Esophagus muscularis mucosa (tissue), 4 donors: ENCODE measurements around the gene EVL. TPM values are rescaled to one million over a fixed set of nuclear protein-coding genes. Genes with fewer than 3 reads are reported as not detected.

Source experiments
- DNase-seq: peaks from one replicate; pipeline ENCODE4 v3.0.0-alpha.2; 2017; ENCODE audit errors: extremely low spot score
- H3K27ac ChIP-seq, 4 donors: fragments of 200-600 bp; sonication (generic); replicated peaks in 1 of 4; 1 replicate in 3 of 4; 2 replicates in 1 of 4; pipeline ENCODE4 v1.5.1; 2016 to 2019; ENCODE audit warnings: mild to moderate bottlenecking in 1 of 4
- H3K27me3 ChIP-seq, 4 donors: fragments of 200-600 bp; sonication (generic); one replicate each; pipeline versions ENCODE4 v1.5.1 to v1.6.0; 2016 to 2019
- H3K36me3 ChIP-seq, 4 donors: fragments of 200-600 bp; sonication (generic); one replicate each; pipeline ENCODE4 v1.5.1; 2016 to 2019
- H3K4me1 ChIP-seq, 4 donors: fragments of 200-600 bp; sonication (generic); one replicate each; pipeline ENCODE4 v1.5.1; 2016 to 2019
- H3K4me3 ChIP-seq, 4 donors: fragments of 200-600 bp; sonication (generic); 1 replicate in 2 of 4; 2 replicates in 2 of 4; pipeline ENCODE4 v1.5.1; 2016 to 2019; ENCODE audit warnings: mild to moderate bottlenecking in 4 of 4, moderate library complexity in 1 of 4
- H3K9me3 ChIP-seq, 4 donors: fragments of 200-600 bp; sonication (generic); 1 replicate in 3 of 4; 2 replicates in 1 of 4; pipeline ENCODE4 v1.5.1; 2016 to 2019
- EP300 ChIP-seq: sonication (generic); formaldehyde crosslinking; IDR thresholded peaks from one replicate; pipeline ENCODE4 v1.6.1; 2017; ENCODE audit warnings: antibody characterized with exemption
- POLR2A ChIP-seq: fragments of 450-650 bp; IDR thresholded peaks from one replicate; pipeline ENCODE4 v1.6.1; 2017; ENCODE audit warnings: antibody characterized with exemption, moderate library complexity, mild to moderate bottlenecking, low read depth
- POLR2AphosphoS5 ChIP-seq, 2 donors: sonication (generic); formaldehyde crosslinking; IDR thresholded peaks; one replicate each; pipeline ENCODE4 v1.6.1; 2017; ENCODE audit warnings: antibody characterized with exemption in 2 of 2
- WGBS: methylation state at CpG from one replicate; pipeline ENCODE4 v1.1.5; 2018; 5-methylcytosine and 5-hydroxymethylcytosine counted together
- intact Hi-C: fragments of 100-400 bp; cut with DNase I; formaldehyde crosslinking; loops from one replicate; pipeline ENCODE4 v1.15.1; 2023
- total RNA-seq, 4 donors: library from RNA; depleted of rRNA; stranded (reverse); fragments of >200 nt; gene quantifications; one replicate each; pipeline versions ENCODE4 v1.1.0 to v1.2.1, GENCODE V29; 2016
- TF ChIP-seq, protein P1 (sequence below), 3 experiments: fragments of 200-600 bp in 2 of 3; fragments of 450-650 bp in 1 of 3; sonication (generic) in 2 of 3; IDR thresholded peaks; one replicate each; pipeline ENCODE4 v1.5.1; 2017 to 2019; ENCODE audit warnings: antibody characterized with exemption in 3 of 3, mild to moderate bottlenecking in 2 of 3, moderate library complexity in 1 of 3

Gene EVL
- total RNA-seq, 4 donors from 2014 or later: 27.0 to 43.9 (median 37.3) TPM

DNA sequence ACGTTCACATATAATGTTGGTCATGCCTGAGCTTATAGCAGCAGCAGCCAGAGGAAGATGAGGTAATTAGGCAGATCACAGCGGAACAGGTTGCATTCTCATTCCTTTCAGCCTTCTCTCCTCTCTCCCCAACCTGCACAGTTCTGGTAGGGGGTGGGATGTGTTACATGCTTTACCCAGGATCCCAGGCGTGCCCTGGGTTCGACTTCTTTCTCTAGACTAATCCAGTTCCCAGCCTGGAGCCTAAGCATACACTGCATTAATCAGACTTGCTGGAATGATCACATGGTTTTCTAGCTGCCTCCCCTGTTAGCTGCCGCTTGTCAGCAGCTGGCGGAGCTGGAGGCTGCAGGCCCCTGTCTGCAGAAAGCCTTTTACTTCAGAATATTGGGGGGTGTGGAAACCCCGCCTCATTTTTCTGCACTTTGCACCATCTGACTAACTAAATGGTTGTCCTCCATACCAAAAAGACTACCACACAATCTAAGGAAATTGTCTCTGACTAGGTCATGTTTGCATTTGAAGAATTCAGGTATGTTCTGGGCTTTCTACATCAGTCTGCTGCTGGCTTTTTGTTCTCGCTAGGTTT, 46.0 kb upstream of the EVL start:
- H3K36me3 ChIP-seq: no peaks in the 10 kb centered on the region
- intact Hi-C loops: no loop called here
- no peak overlapping the region for H3K4me3 ChIP-seq
- H3K27ac ChIP-seq: peak overlapping the region; percentile 2 to 34 (median 22)
- peak in 1 of 2 donors; percentile 36 for TF ChIP-seq POLR2AphosphoS5 (IDR thresholded peaks at IDR 0.05)
- TF ChIP-seq, protein P1, sequence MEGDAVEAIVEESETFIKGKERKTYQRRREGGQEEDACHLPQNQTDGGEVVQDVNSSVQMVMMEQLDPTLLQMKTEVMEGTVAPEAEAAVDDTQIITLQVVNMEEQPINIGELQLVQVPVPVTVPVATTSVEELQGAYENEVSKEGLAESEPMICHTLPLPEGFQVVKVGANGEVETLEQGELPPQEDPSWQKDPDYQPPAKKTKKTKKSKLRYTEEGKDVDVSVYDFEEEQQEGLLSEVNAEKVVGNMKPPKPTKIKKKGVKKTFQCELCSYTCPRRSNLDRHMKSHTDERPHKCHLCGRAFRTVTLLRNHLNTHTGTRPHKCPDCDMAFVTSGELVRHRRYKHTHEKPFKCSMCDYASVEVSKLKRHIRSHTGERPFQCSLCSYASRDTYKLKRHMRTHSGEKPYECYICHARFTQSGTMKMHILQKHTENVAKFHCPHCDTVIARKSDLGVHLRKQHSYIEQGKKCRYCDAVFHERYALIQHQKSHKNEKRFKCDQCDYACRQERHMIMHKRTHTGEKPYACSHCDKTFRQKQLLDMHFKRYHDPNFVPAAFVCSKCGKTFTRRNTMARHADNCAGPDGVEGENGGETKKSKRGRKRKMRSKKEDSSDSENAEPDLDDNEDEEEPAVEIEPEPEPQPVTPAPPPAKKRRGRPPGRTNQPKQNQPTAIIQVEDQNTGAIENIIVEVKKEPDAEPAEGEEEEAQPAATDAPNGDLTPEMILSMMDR (IDR thresholded peaks at IDR 0.05): no peak
- H3K27me3 ChIP-seq: no peaks in the 10 kb centered on the region
- WGBS: 60% methylated on average over 8 of the region's 8 CpGs
- DNase-seq: no peak
- peaks cover 21 to 49% (median 47%) of the 10 kb centered on the region in 4 donors for H3K4me1 ChIP-seq
- no peaks in the 10 kb centered on the region for H3K9me3 ChIP-seq

DNA sequence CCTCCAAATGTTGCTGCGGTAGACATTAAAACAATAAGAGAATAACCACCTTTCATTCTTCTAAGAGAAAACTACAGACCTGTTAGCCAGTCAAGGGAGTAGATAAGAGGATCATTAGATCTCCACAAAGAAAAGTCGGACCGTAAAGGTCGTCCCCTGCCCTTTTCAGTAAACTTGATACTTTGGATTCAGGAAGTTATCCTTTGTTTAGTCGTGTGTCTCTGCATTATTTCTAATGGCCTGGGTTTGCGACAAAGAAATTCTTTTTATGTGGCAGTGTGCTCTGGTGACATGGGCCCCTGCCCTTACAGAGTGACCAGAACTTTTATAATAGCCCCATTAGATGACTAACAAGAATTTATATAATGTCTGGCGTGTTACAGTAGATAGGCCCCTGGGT, 44.6 kb upstream of the EVL start:
- no peaks in the 10 kb centered on the region for H3K27me3 ChIP-seq
- peak; percentile 4 for DNase-seq
- TF ChIP-seq POLR2AphosphoS5 (IDR thresholded peaks at IDR 0.05): no peak
- TF ChIP-seq, protein P1 (IDR thresholded peaks at IDR 0.05): no peak
- no peak for TF ChIP-seq EP300
- TF ChIP-seq POLR2A: no peak
- H3K4me1 ChIP-seq: peaks cover 24 to 56% (median 50%) of the 10 kb centered on the region in 4 donors
- H3K36me3 ChIP-seq: no peaks in the 10 kb centered on the region
- intact Hi-C loops: no loop called here
- no peaks in the 10 kb centered on the region for H3K9me3 ChIP-seq
- H3K27ac ChIP-seq: peak overlapping the region in 1 of 4 donors; percentile 48
- WGBS: 74% methylated on average over 7 of the region's 7 CpGs
- H3K4me3 ChIP-seq: no peak overlapping the region

DNA sequence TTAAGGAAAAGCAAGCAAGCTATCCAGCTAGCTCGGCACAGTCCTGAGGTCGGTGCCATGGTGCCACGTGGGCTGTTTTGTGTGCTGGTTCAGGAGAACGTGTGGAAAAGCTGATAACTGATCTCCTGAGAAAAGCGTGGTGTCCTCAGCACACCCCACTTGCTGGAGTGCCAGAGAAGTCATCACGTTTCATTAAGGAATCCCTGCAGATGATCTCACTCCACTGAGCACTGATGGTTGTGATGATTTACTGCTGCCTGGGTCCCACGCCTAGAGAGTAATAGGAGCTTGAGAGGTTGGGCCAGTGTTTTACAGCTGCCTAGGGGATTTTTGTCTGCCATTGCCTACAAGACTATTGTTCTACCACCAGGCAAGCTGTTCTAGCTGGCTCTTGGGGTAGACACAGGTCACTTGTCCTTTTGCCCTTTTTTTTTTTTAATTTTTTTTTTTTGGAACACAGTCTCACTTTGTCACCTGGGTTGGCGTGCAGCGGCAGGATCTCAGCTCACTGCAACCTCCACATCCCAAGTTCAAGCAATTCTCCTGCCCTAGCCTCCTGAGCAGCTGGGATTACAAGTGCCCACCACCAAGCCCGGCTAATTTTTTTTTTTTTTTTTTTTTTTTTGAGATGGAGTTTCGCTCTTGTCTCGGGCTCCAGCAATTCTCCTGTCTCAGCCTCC, 42.3 kb upstream of the EVL start:
- no peak for DNase-seq
- no peak overlapping the region for H3K27ac ChIP-seq
- peaks cover 24 to 52% (median 48%) of the 10 kb centered on the region in 4 donors for H3K4me1 ChIP-seq
- H3K27me3 ChIP-seq: no peaks in the 10 kb centered on the region
- no peak for TF ChIP-seq EP300
- no peak for TF ChIP-seq POLR2AphosphoS5 (IDR thresholded peaks at IDR 0.05)
- TF ChIP-seq POLR2A: no peak
- TF ChIP-seq, protein P1 (IDR thresholded peaks at IDR 0.05): no peak
- no peak overlapping the region for H3K4me3 ChIP-seq
- H3K36me3 ChIP-seq: no peaks in the 10 kb centered on the region
- WGBS: 82% methylated on average over 12 of the region's 12 CpGs
- intact Hi-C loops: no loop called here
- H3K9me3 ChIP-seq: no peaks in the 10 kb centered on the region

GRCh38 chr14:100025111-100025510, 40.1 kb upstream of the EVL start:
- DNase-seq: no peak
- Histone ChIP-seq H3K4me1 (peaks cover 23 to 39% (median 36%) of the 10 kb centered on the region in 4 donors), H3K27me3 (no peaks in the 10 kb centered on the region), H3K9me3 (no peaks in the 10 kb centered on the region), H3K36me3 (no peaks in the 10 kb centered on the region), H3K4me3 (no peak overlapping the region), H3K27ac (no peak overlapping the region)
- intact Hi-C loops: no loop called here
- TF ChIP-seq POLR2A (no peak), EP300 (no peak), POLR2AphosphoS5 (IDR thresholded peaks at IDR 0.05) (no peak)
- TF ChIP-seq, protein P1 (IDR thresholded peaks at IDR 0.05): no peak
- WGBS: 45% methylated on average over 1 of the region's 1 CpG
